HG02610 (cell line): ENCODE measurements around the gene MATCAP1.

Experiments
- ATAC-seq: cut with Tn5 transposase; IDR thresholded peaks from one replicate; pipeline ENCODE4 v1.9.1; 2021; ENCODE audit warnings: mild to moderate bottlenecking, moderate library complexity; ENCODE audit not compliant: unreplicated experiment

Gene MATCAP1

DNA sequence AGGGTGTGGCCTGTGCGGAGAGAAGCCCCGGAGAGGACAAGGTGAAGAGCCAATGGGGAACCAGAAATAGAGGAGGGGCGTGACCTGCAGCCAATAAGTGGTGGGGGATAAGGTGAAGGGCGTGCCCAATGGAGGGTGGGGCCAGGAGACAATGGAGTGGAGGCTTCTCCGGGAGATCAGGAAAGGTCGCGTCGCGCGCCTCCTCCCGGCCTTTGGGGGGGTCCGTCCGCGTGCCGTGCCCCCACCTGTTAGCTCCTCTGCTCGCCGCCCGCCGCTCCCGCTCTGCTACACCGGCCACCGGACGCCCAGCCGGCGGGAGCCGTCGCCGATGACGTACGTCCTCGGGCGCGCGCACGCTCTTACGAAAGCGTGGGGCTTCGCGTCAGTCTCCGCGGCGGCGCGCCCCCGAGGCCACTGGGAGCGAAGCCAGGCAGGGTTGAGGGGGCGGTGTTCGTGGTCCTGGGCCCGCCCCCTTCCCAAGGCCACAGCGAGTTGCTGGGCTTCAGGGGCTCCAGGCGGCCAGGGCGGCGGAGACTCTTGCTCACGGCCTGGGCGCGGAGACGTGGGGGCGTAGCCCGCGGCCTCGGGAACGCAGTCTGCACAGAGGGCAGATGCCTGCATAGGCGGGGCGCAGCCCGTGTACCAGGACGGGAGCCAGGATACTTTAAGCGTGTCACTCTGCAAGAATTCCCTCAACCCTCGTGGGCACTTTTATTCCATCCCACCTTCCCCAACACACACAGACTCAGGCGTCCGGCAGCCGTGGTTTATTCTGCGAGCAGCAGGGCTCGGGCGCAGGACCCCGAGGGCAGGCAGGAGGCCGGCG, at the start of gene MATCAP1:
MATCAP1 (minus strand) TSS at position 337 of the 826 bp plus-strand sequence. CDS start 3,353 bp downstream, outside the sequence.
- peak; percentile 95 for ATAC-seq

DNA sequence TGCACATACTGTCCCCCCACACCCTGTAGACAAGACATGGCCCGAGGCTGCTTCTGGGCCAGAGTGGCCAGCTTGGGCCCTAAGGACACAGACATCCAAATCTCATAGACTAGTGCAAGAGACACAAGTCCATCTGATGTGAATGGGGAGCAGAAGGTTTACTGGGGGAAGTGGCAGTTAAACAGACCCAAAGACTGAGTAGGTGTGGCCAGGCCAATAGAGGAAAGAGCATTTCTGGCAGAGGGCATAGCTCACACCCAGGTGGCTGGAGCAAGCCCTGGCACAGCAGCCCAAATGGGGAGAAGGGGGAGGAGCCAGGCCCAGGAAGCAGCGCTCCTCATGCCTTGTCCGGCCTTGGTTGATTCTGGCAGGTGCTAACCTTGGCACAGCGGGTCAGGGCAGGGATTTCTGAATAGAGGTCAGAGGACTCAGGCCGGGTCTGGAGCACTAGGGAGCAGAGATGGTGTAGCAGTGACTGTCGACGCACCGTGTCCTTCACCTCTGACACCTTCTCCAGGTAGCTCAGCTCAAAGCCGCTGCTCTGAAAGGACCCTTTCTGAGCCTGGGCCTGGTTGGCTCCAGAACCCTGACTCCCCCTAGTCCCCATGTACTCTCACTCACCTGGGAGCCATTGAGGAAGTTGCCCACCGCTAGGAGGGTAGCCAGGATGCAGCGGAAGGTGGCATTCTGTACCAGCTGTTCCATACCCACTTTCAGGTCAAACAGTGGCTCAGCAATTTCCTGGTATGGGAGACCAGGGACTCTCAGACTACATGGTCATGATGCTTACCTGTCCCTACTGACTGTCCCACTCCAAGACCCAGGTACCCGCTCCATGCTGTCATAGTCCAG, 47.3 kb upstream of the MATCAP1 start:
- no peak for ATAC-seq

DNA sequence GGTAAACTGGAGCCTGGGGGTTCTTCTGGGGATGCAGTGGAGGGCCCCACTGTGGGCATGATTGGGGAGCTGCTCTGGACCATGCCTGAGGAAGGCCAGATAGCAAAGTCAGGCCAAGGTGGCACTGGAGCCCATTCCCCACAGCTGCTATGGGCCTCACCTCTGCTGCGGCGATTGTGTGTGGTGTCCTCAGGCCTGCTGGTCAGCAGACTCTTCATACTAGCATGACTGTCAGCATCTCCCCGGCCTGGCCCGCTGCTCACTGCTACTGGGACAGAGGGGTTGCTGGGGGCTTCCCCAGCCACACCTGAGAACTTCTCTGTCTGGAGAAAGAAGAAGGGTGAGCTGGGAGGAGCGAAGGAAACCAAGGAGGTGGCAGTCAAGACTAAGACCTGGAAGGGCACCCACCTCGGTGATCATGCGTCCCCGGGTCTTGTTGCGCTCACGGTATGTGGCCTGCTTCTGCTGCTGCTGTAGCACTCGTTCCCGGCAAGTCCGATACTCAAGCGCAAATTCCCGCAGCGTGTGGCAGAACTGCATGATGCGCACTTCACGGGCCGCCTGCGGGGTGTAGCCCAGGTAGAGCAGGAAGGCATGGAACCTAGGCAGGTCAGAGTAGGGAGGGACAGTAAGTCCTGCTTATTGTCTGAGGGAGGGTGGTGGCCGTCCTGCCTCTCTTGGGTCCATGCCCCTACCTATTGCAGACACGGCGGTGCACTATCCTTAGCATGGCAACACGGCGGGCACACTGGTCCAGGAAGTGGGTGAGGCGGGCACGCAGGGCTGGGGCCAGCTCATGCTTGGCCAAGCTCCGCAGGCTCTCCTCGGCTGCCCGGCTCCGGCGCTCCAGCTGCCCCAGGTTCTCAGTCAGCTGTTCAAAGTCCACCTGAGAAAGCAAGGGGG, 46.4 kb upstream of the MATCAP1 start:
- ATAC-seq = no peak

DNA sequence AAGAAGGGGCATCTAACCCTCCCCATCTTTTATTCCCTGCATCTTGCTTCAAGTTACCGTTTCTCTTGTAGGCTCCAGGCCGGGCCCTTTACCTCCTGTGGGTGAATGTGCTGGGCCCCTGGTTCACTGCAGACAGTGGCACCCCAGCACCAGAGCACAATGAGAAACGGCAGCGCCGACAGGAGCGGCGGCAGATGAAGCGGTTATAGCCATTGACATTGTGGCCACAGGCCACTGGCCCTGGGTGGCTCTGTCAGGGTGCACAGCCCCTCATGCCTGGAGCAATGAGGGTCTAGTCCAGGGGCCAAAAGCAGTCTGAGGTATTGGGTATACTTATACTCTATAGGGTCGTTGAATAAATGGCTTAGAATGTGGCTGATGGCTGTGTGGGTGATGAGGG, 45.1 kb upstream of the MATCAP1 start:
- ATAC-seq = no peak

DNA sequence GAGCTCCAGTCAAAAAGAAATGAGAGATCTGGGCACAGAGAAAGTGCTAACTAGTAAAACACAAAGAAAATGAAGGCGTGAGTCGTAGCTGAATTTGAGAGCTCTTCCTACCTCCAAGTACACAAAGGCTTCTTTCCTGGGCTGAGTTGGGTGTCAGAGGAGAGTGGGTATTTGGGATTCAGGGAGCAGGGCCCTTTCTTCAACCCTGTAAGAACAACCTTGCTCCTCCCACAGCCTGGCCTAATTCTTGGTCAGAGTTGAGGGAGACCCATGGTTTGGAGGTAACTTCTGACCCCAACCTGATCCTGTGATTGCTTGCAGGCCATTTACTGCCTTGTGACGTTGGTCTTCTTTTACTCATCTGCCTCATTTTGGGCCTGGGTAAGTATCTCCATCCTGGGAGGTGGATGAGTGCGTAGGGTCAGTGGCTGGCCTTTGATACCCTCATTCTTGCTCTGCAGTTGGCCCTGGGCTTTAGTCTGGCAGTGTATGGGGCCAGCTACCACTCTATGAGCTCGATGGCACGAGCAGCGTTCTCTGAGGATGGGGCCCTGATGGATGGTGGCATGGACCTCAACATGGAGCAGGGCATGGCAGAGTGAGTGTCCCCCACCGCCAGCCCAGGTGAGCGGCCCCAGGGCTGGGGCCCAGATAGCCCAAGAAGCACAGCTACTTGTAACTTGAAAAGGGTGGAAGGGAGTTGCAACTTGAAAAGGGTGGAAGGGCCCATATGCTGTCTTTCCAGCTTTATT, 44.4 kb upstream of the MATCAP1 start:
- no peak for ATAC-seq

DNA sequence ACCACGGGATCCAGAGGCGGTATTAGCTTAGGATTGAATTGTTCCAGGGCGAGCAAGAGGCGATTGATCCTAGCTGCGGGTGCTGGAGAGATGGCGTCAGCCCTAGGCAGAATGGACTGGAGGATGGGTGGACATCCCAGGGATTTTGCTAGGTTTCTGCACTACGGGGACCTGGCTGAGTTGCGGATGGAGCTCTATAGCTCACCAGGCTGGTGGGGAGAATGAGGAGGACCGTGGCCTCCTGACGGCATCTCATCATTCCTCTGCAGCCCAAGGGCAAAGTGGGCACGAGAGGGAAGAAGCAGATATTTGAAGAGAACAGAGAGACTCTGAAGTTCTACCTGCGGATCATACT, 43.8 kb upstream of the MATCAP1 start:
- ATAC-seq = no peak

DNA sequence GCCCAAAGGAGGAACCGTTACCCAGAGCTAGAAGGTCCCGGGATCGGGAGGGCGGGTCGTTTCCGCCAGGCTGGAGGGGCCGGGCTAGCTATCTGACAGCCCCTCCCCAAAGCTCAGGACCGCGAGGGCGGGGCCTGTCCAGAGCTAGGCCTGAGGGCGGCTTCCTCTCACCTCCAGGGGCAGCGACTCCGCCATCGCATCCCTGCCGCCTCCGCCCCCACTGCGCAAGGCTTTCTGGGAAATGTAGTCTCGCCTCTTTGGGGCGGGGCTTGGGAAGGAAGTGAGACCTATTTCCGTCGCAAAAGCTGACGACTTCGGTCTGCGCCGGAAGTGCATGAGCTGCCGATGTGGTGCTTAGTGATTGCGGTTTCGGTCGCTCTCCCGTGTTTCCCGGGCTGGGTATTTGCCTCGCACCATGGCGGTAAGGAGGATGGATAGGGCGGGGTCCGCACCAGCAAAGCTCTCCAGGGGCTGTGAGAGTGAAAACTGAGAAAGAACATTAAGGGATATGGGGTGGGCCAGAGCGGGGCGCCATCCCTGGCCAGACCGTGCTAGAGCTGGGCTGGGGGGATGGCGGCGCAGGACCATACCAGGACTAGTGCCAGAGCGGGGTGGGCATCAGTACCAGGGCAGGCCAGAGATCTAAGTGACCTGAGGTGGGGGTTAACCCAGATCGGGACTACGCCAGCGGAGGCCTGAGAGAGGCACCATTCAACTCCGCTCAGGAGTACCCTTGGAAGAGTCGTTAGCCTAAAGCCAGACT, 43.2 kb upstream of the MATCAP1 start, which contains the start of gene TMEM208:
TMEM208 (plus strand) TSS at position 327 of the 763 bp plus-strand sequence; CDS start at position 416, 89 bp downstream.
- ATAC-seq = peak; percentile 92

DNA sequence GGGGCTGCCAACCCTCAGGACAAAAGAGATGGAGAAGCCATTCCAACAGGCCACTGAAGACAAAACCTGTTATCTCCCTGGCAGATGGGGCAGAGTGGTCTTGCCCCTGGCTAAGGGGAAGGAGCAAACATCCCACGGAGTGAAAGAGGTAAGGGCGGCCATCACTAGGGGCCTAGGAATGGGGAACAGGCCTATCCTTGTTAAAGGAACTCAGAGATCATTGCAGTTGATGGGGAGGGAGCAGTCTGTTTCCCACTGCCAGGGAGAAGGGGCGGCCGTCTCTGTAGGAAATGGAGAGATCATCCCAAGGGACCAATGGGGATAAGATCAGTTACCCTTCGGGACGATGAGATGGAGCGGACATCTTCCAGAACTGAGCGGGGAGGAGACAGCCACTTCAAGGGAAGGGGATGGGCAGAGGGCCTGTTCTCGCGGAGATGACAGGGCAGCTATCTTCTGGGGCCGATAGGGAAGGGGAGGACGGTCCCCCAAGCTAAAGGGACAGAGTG, 42.6 kb upstream of the MATCAP1 start:
- ATAC-seq = no peak

DNA sequence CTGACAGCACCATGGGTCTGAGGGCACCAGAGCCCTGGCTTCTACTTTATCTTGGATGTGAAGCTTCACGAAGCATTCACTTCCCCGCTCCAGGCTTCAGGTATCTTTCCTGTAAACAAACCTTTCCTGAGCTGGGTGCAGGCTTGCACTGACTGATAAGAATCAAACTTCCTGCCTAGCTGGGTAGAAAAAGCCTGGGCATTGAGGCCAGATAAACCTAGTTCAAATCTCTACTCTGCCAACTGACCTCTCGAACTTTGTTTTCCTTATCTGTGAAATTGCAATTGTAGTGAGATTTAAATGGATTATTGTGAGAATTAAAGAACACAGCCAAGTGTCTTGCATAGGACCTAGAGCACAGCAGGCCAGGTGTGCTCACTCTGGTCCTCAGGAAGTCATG, 40.2 kb upstream of the MATCAP1 start:
- no peak for ATAC-seq

DNA sequence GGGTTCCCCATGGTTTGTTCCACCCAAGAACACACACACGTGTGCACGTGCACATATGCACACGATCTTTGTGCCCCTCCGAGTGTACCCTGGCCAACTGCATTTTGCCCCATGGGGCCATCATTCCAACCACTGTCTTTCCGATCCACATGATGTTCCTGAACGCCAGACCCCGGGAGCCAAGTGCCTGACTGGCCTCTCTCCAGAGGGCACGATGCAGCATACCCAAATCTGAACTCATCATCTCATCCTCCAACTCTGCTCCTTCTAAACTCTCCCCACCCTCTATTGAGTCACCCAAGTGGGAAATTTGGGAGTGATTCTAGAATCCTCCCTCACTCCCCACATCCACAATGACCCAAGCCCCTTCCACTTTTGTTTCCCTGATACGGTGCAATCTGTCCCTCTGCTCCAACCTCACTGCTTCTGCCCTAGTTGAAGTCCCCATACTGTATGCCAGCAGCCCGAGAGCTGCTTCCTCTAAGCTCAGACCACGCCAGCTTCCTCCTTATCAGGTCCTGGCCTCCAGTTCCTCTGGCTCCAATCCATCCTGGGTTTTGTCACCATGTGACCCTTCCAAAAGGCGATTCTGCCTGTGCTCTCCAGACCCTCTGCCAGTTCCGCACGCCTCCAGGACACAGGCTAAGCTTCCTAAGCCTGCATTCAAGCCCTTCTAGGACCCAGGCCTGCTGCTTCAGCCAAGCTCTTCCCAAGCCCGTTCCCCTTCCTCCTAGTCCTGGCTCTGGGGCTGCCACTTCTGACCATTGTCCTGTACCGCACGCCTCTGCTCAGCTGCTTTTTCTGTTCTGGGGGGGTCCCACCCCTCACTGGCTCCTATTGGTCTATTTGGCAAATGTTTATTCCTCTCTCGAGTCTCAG, 33.1 kb upstream of the MATCAP1 start:
- ATAC-seq = no peak

DNA sequence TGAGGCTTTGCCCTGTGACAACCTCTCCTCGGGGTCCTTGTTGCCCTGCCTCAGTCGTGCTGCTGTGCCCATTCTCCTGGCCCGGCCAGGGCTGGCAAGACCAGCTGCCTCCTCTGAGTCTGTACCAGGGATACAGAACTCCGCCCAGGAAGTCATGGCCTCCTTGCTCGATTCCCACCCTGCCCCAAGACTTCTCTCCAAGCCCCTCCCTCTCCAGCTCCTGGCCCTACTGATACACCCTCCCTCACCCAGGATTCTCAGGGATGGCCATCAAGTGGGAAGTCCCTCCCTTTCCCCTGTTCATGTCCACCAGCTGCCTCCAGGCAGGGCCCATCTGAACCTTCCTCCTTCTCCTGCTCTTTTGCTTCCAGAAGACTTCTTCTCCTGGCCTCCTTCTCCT, 31.9 kb upstream of the MATCAP1 start:
- ATAC-seq = no peak

DNA sequence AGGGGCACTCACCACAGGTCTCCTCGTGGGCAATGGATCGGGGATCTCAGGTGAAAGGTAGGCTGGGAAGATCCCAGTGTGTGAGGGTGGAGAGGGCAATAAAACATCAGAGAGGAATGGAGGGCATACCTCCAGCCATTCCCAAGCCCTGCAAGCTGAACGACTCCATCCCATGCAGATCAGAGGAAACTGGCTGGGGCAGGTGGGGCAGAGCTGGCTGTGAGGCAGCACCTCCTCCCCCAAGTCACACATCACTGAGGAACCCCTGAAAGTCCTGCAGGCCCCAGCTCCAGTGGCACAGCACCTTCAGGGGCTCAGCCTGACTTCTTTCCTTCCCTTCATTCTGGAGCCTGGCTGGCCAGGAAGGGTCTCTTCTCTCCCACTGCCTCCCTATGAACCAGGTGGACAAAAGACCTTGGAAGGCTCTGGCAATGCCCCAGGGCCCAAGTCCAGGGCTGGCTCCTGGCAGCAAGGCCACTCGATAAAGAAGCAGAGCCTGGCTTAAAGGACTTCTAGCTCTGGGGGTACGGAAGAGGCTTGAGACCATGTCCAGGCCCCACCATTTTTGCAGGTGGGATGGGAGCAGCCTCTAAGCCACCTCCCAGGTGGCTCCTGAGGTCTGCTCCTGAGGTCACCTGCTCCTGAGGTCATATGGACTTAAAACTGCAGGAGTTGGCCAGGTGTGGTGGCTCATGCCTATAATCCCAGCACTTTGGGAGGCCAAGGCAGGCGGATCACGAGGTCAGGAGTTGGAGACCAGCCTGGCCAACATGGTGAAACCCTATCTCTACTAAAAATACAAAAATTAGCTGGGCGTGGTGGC, 29.6 kb upstream of the MATCAP1 start:
- no peak for ATAC-seq

DNA sequence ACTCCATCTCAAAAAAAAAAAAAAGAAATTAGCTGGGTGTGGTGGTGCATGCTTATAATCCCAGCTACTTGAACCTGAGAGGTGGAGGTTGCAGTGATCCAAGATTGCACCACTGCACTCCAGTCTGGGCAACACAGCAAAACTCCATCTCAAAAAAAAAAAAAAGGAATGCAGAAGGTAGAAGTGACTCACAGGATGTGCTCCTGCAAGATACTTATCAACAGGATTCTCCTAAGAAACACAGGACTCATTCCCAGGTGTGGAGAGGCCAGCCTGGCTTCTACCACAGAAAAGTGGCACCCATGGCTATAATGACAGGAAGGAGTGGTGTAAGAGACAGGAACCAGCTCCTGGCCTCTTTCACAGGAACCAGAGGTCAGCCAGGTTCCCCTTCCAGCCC, 29.0 kb upstream of the MATCAP1 start:
- no peak for ATAC-seq

DNA sequence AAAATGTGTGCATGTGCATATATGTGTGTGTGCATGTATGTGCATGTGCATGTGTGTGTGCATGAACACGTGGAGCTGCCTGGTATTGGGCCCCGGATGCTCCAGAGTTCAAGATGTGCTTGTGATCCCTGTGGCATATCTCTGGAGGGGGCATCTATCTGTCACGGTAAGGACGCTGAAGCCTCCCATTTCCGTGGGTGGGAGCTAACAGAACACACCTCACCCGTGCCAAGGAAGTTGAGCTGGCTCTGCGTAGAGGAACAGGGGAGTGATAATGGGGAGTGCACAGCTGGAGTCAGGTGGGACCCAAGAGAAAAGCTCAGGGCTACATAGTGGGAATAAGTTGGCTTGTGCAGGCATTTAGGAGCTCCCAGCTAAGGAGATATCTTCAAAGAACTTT, 27.9 kb upstream of the MATCAP1 start:
- no peak for ATAC-seq

DNA sequence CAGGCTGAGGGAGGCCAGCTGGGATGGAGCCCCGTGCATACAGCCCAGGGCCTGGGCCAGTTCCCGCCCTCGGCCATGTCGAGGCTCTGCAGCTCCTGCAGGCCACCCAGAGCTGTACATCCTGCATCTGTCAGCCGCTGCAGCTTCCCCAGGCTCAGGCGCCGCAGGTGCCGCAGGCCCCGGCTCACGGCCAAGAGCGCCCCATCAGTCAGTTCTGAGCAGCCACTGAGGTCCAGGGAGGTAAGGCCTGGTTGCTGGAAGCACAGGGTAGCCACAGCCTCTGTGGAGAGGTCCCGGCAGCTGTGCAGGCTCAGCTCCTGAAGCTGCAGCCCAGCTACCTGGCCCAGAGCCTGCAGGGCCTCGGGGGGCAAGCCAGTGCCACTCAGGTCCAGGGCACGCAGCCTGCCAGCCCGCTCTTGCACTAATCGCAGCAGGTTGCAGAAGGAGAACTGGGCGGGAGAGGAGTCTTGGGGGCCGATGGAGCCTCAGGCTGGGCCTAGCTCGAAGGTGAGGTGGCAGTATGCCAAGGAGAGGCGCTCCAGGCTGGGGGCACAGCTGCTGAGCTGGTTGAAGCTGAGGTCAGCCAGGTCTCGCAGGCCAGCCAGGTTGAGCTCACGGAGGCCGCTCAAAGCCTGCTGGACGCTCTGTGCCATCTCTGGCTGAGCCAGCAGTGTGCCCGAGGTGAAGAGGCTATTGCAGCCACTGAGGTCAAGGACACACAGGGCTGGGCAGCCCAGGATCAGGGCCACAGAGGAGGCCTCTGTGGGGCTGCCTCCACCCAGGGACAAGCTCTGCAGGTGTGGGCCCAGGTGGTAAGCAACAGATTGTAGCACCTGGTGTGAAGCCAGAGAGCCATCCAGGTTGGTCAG, 26.5 kb upstream of the MATCAP1 start:
- ATAC-seq = no peak

DNA sequence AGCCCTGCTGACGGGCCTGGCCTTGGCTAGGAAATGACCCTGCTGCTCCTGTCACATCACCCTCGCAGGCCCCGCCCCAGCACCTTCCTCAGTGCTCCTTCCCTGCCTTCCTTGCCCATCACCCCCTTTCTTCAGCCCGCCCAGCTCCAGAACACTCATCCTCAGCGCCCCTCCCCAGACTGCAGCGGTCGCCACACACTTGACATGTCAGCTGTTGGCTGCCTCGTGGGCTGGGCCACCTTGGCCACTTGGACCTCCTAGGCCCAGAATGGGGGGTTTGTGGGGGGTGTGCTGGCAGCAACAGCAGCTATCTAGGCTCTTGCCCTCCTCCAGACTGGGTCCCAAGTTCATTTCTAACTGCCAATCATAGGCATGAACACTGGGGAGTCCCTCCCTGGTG, 25.8 kb upstream of the MATCAP1 start:
- no peak for ATAC-seq
